Smooth muscle cell (in vitro differentiated cells): ENCODE results near the gene BIRC2. TPM values are rescaled to one million over a fixed set of nuclear protein-coding genes. Genes with fewer than 3 reads are reported as not detected.
A peak's percentile ranks its signal among the peaks of the same experiment; 100 is the strongest.

Experiments
- DNase-seq: peaks from one replicate; lab custom pipeline; 2025; ENCODE audit not compliant: unreplicated experiment; lab: John Stamatoyannopoulos, UW
- H2AFZ ChIP-seq: fragments of 200-600 bp; sonication (generic); 2 replicates; pipeline ENCODE4 v1.6.0; 2016; ENCODE audit warnings: antibody characterized with exemption, low read depth, mild to moderate bottlenecking
- H3F3A ChIP-seq: fragments of 200-600 bp; sonication (generic); 2 replicates; pipeline ENCODE4 v1.6.0; 2017; ENCODE audit warnings: antibody characterized with exemption, low read depth
- H3K27ac ChIP-seq: fragments of 200-600 bp; sonication (generic); 2 replicates; pipeline ENCODE4 v1.5.1; 2016; ENCODE audit warnings: low read depth, mild to moderate bottlenecking
- H3K27me3 ChIP-seq: fragments of 200-600 bp; sonication (generic); 2 replicates; pipeline ENCODE4 v1.6.1; 2016; ENCODE audit warnings: low read depth, mild to moderate bottlenecking
- H3K36me3 ChIP-seq: fragments of 200-600 bp; sonication (generic); 2 replicates; pipeline ENCODE4 v1.5.1; 2016; ENCODE audit warnings: low read depth
- H3K4me1 ChIP-seq: fragments of 200-600 bp; sonication (generic); 2 replicates; pipeline ENCODE4 v1.5.1; 2016; ENCODE audit warnings: low read depth
- H3K4me2 ChIP-seq: fragments of 200-600 bp; sonication (generic); 2 replicates; pipeline ENCODE4 v1.6.0; 2016; ENCODE audit warnings: mild to moderate bottlenecking
- H3K4me3 ChIP-seq: fragments of 200-600 bp; sonication (generic); 2 replicates; pipeline ENCODE4 v1.5.1; 2016; ENCODE audit warnings: mild to moderate bottlenecking
- H3K79me2 ChIP-seq: fragments of 200-600 bp; sonication (generic); 2 replicates; pipeline ENCODE4 v1.6.0; 2016; ENCODE audit warnings: low read depth, mild to moderate bottlenecking
- H3K9ac ChIP-seq: fragments of 200-600 bp; sonication (generic); 2 replicates; pipeline ENCODE4 v1.6.0; 2016; ENCODE audit warnings: low read depth
- H3K9me3 ChIP-seq: fragments of 200-600 bp; sonication (generic); replicated peaks from 2 replicates; pipeline ENCODE4 v1.5.1; 2016; ENCODE audit warnings: low read depth
- H4K20me1 ChIP-seq: fragments of 200-600 bp; sonication (generic); 2 replicates; pipeline ENCODE4 v1.6.0; 2016; ENCODE audit warnings: low read depth
- WGBS: methylation state at CpG from one replicate; pipeline ENCODE4 v1.1.7; 2016; ENCODE audit warnings: low lambda C conversion rate; 5-methylcytosine and 5-hydroxymethylcytosine counted together
- polyA plus RNA-seq: library from polyadenylated mRNA; unstranded; fragments of >200 nt; fragmentation: Nextera tagmentation; extraction: Ambion mirVana; gene quantifications from 2 replicates; pipeline ENCODE4 v1.2.1, GENCODE V29; 2016
- total RNA-seq: library from RNA; depleted of rRNA; stranded (reverse); fragments of >200 nt; gene quantifications from 2 replicates; pipeline ENCODE4 v1.2.3, GENCODE V29; 2014
- TF ChIP-seq, protein P1 (sequence below): fragments of 200-600 bp; sonication (generic); IDR thresholded peaks from 2 replicates; pipeline ENCODE4 v1.5.1; 2017; ENCODE audit warnings: borderline replicate concordance, mild to moderate bottlenecking, antibody characterized with exemption; ENCODE audit not compliant: insufficient read depth, poor library complexity, severe bottlenecking

BIRC2 gene
- total and polyA plus RNA-seq, 2 experiments from 2014 or later, result 46.3 to 170 TPM

GRCh38 chr11:102387043-102387781, 40.2 kb downstream of the BIRC2 start:
- H3K4me3 ChIP-seq, result no peak overlapping the region
- no peak for DNase-seq
- H3K27me3 ChIP-seq, result no peaks in the 10 kb centered on the region
- no peaks in the 10 kb centered on the region for H3K9me3 ChIP-seq
- no peaks in the 10 kb centered on the region for H3K36me3 ChIP-seq
- TF ChIP-seq, protein P1, sequence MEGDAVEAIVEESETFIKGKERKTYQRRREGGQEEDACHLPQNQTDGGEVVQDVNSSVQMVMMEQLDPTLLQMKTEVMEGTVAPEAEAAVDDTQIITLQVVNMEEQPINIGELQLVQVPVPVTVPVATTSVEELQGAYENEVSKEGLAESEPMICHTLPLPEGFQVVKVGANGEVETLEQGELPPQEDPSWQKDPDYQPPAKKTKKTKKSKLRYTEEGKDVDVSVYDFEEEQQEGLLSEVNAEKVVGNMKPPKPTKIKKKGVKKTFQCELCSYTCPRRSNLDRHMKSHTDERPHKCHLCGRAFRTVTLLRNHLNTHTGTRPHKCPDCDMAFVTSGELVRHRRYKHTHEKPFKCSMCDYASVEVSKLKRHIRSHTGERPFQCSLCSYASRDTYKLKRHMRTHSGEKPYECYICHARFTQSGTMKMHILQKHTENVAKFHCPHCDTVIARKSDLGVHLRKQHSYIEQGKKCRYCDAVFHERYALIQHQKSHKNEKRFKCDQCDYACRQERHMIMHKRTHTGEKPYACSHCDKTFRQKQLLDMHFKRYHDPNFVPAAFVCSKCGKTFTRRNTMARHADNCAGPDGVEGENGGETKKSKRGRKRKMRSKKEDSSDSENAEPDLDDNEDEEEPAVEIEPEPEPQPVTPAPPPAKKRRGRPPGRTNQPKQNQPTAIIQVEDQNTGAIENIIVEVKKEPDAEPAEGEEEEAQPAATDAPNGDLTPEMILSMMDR, result no peak
- WGBS, result 97% methylated on average over 7 of the region's 8 CpGs
- no peak overlapping the region for H3K9ac ChIP-seq
- H3K27ac ChIP-seq, result peak overlapping the region; percentile 5
- H3K4me2 ChIP-seq, result no peak overlapping the region
- peaks cover 3% of the 10 kb centered on the region for H3K79me2 ChIP-seq
- H3K4me1 ChIP-seq, result no peaks in the 10 kb centered on the region
- peaks cover 20% of the 10 kb centered on the region for H4K20me1 ChIP-seq
- no peaks in the 10 kb centered on the region for H3F3A ChIP-seq
- H2AFZ ChIP-seq, result no peak overlapping the region

- H3K4me2 ChIP-seq, result no peak overlapping the region
- TF ChIP-seq, protein P1, result no peak
- no peaks in the 10 kb centered on the region for H3K27me3 ChIP-seq
- 82% methylated on average over 4 of the region's 4 CpGs for WGBS
- no peak overlapping the region for H3K4me3 ChIP-seq
- H3K4me1 ChIP-seq, result no peaks in the 10 kb centered on the region
- no peak overlapping the region for H3K9ac ChIP-seq
- no peaks in the 10 kb centered on the region for H3K36me3 ChIP-seq
- DNase-seq, result no peak
- no peaks in the 10 kb centered on the region for H3F3A ChIP-seq
- no peaks in the 10 kb centered on the region for H3K9me3 ChIP-seq
- no peak overlapping the region for H2AFZ ChIP-seq
- peaks cover 41% of the 10 kb centered on the region for H4K20me1 ChIP-seq
- H3K79me2 ChIP-seq, result peaks cover 3% of the 10 kb centered on the region
- H3K27ac ChIP-seq, result no peak overlapping the region
These were observed 42.2 kb downstream of the BIRC2 start for GRCh38 chr11:102389253-102389652.

GRCh38 chr11:102390667-102391465, 43.9 kb downstream of the BIRC2 start:
- WGBS, result 70% methylated on average over 12 of the region's 12 CpGs
- H3K79me2 ChIP-seq, result peaks cover 8% of the 10 kb centered on the region
- no peak for DNase-seq

More at GRCh38 chr11:102390667-102391465, 43.9 kb downstream of the BIRC2 start:
- Histone ChIP-seq H3K9me3 (no peaks in the 10 kb centered on the region), H3K36me3 (no peaks in the 10 kb centered on the region), H3K27ac (no peak overlapping the region), H3K27me3 (no peaks in the 10 kb centered on the region), H3K4me2 (no peak overlapping the region), H3K9ac (no peak overlapping the region), H3F3A (no peaks in the 10 kb centered on the region), H3K4me3 (no peak overlapping the region), H2AFZ (no peak overlapping the region), H3K4me1 (no peaks in the 10 kb centered on the region), H4K20me1 (peaks cover 46% of the 10 kb centered on the region)
- TF ChIP-seq, protein P1, result peak; percentile 77
